NCI-H526 (cell line): ENCODE data around the gene SRGAP2B.
"Not testable (repeated sequence)": the region's sequence is repeated elsewhere in the genome, so short reads cannot be mapped to it uniquely, and the experiment has no call there.

Source experiments
- DNase-seq, 2 experiments: peaks; one replicate each; lab custom pipeline; 2025; lab: John Stamatoyannopoulos, UW

Gene SRGAP2B

GRCh38 chr1:144900841-144901240, 194.3 kb downstream of the SRGAP2B start:
- DNase-seq = not testable (repeated sequence)

GRCh38 chr1:144894454-144895201, 200.5 kb downstream of the SRGAP2B start:
- DNase-seq = not testable (repeated sequence)

- DNase-seq = not testable (repeated sequence)
Measured at GRCh38 chr1:144893710-144894438, 201.3 kb downstream of the SRGAP2B start.

GRCh38 chr1:144893062-144893461, 202.1 kb downstream of the SRGAP2B start:
- DNase-seq = not testable (repeated sequence)

- not testable (repeated sequence) for DNase-seq
Measured at GRCh38 chr1:144889450-144890115, 205.5 kb downstream of the SRGAP2B start.

- DNase-seq = not testable (repeated sequence)
Measured at GRCh38 chr1:144883022-144883421, 212.1 kb downstream of the SRGAP2B start.

GRCh38 chr1:144882343-144882742, 212.8 kb downstream of the SRGAP2B start:
- DNase-seq = not testable (repeated sequence)

- DNase-seq = not testable (repeated sequence)
Measured at GRCh38 chr1:144858607-144859006, 236.5 kb downstream of the SRGAP2B start.
